ENCODE measurements around the gene BCKDK. TPM values are rescaled to one million over a fixed set of nuclear protein-coding genes. Genes with fewer than 3 reads are reported as not detected.

Gene BCKDK
- total RNA-seq, 1 experiment from 2014 or later: 47.7 TPM

DNA sequence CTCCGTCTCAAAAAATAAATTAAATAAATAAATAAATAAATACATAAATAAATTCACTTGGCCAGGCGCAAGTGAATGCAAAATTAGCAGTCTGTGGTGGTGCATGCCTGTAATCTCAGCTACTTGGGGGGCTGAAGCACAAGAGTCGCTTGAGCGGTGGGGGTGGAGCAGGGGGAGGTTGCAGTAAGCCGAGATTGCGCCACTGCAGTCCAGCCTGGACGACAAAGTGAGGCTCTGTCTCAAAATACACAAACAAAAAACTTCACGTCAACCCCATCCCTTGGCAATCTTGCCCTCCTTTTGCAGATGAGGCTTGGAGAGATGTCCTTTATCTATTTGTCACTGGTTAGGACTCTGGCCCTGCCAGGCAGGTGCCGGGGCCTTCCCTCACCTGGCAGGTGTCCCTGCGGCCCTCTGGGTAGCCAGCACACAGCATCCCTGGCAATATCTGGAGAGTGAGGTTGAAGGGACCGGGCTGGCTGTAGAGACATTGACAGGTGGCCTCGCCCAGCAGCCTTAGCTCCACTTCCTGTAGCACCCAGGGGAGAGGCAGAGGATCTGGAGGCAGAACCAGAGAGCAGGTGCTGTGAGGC lies 37.3 kb downstream of the BCKDK start:
- H3K4me3 ChIP-seq (ENCODE audit: low read length): no peak overlapping the region
- H3K27me3 ChIP-seq (ENCODE audit: low read length): no peaks in the 10 kb centered on the region
- BruUV-seq (replicated peaks): no TSS peak
- no peaks in the 10 kb centered on the region for H3F3A ChIP-seq (ENCODE audit: low read length, unreplicated experiment)
- H2AFZ ChIP-seq (ENCODE audit: low read length): no peak overlapping the region
- no peak overlapping the region for H3K9ac ChIP-seq (ENCODE audit: low read length)
- no peaks in the 10 kb centered on the region for H3K79me2 ChIP-seq (ENCODE audit: low read length)
- CTCF ChIA-PET: no interaction called here
- H3K9me2 ChIP-seq (replicated peaks; ENCODE audit: low read length): no peaks in the 10 kb centered on the region
- no peak for DNase-seq
- H3K4me2 ChIP-seq (ENCODE audit: low read length): no peak overlapping the region
- H4K20me1 ChIP-seq (ENCODE audit: low read length): no peaks in the 10 kb centered on the region
- ATAC-seq: no peak
- no peak overlapping the region for H3K27ac ChIP-seq (ENCODE audit: low read length)
- POLR2A ChIA-PET (ENCODE audit: unreplicated experiment): no interaction called here
- intact Hi-C loops (cut with micrococcal nuclease): loop anchor here (10.0 kb wide), 1 partner anchor 121 kb away; no protein-coding TSS in a partner anchor
- TF ChIP-seq EZH2phosphoT487 (IDR thresholded peaks at IDR 0.05; ENCODE audit: borderline replicate concordance, low read length) (no peak), EZH2 (IDR thresholded peaks at IDR 0.05; ENCODE audit: low read length, unreplicated experiment) (no peak)
- TF ChIP-seq, protein P1, sequence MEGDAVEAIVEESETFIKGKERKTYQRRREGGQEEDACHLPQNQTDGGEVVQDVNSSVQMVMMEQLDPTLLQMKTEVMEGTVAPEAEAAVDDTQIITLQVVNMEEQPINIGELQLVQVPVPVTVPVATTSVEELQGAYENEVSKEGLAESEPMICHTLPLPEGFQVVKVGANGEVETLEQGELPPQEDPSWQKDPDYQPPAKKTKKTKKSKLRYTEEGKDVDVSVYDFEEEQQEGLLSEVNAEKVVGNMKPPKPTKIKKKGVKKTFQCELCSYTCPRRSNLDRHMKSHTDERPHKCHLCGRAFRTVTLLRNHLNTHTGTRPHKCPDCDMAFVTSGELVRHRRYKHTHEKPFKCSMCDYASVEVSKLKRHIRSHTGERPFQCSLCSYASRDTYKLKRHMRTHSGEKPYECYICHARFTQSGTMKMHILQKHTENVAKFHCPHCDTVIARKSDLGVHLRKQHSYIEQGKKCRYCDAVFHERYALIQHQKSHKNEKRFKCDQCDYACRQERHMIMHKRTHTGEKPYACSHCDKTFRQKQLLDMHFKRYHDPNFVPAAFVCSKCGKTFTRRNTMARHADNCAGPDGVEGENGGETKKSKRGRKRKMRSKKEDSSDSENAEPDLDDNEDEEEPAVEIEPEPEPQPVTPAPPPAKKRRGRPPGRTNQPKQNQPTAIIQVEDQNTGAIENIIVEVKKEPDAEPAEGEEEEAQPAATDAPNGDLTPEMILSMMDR (conservative IDR thresholded peaks at IDR 0.05; ENCODE audit: low read depth, low read length): no peak
- H3K9me3 ChIP-seq (ENCODE audit: low read length): no peaks in the 10 kb centered on the region
- H3K36me3 ChIP-seq (ENCODE audit: low read depth, low read length): no peaks in the 10 kb centered on the region
- peaks cover 8% of the 10 kb centered on the region for H3K4me1 ChIP-seq (ENCODE audit: insufficient read depth, low read length)

DNA sequence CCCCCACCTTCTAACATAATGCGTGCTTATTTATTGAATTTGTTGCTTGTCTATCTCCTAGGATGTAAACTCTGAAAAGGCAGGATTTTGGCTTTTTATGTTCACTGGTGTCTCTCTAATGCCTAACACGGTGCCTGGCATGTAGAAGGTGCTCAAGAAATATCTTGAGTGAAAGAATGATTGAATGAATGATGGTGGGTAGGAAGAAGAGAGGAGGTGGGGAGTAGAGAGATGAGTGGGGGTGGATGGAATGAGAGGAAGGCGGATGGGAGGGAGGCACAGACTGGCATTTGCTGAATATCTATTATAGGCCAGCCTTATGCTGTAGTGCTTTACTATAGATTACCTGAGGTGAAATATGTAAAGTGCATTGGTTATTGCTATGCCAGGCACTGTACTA lies 39.4 kb downstream of the BCKDK start:
- Histone ChIP-seq H3K9ac (ENCODE audit: low read length) (no peak overlapping the region), H3K4me2 (ENCODE audit: low read length) (no peak overlapping the region), H3K4me3 (ENCODE audit: low read length) (no peak overlapping the region), H3K9me2 (replicated peaks; ENCODE audit: low read length) (no peaks in the 10 kb centered on the region), H3K4me1 (ENCODE audit: insufficient read depth, low read length) (no peaks in the 10 kb centered on the region), H4K20me1 (ENCODE audit: low read length) (no peaks in the 10 kb centered on the region), H3K79me2 (ENCODE audit: low read length) (no peaks in the 10 kb centered on the region), H2AFZ (ENCODE audit: low read length) (no peak overlapping the region), H3K27me3 (ENCODE audit: low read length) (no peaks in the 10 kb centered on the region), H3K27ac (ENCODE audit: low read length) (no peak overlapping the region), H3K9me3 (ENCODE audit: low read length) (no peaks in the 10 kb centered on the region), H3F3A (ENCODE audit: low read length, unreplicated experiment) (no peaks in the 10 kb centered on the region), H3K36me3 (ENCODE audit: low read depth, low read length) (no peaks in the 10 kb centered on the region)
- ATAC-seq: no peak
- TF ChIP-seq, protein P1 (conservative IDR thresholded peaks at IDR 0.05; ENCODE audit: low read depth, low read length): no peak
- no peak for TF ChIP-seq EZH2 (IDR thresholded peaks at IDR 0.05; ENCODE audit: low read length, unreplicated experiment)
- BruUV-seq (replicated peaks): no TSS peak
- POLR2A ChIA-PET (ENCODE audit: unreplicated experiment): no interaction called here
- CTCF ChIA-PET: no interaction called here
- no peak for DNase-seq
- intact Hi-C loops (cut with micrococcal nuclease): loop anchor here (10.0 kb wide), 1 partner anchor 123 kb away; no protein-coding TSS in a partner anchor

DNA sequence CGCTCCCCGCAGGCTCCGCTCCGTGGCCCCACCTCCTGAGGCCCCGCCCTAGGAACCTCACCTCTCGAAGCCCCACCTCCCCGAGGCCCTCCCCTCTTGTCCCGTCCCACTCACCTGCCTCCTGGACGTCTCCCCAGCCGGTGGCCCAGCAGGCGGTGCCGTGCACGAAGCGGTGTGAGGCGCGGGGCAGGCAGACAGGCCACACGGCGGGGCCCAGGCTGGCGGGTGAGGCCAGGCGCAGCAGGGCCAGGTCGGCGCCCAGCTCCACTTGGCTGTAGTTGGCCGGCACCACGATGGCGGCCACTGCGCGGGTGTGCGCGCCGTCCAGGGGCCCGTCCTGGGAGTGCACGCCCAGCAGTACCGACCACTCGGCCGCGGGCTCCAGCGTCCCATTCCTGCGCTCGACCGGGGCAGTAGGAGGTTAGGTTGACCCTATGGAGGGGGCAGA lies 40.1 kb downstream of the BCKDK start:
- TF ChIP-seq EZH2 (IDR thresholded peaks at IDR 0.05; ENCODE audit: low read length, unreplicated experiment) (no peak), EZH2phosphoT487 (IDR thresholded peaks at IDR 0.05; ENCODE audit: borderline replicate concordance, low read length) (no peak)
- TF ChIP-seq, protein P1 (conservative IDR thresholded peaks at IDR 0.05; ENCODE audit: low read depth, low read length): no peak
- H3K4me3 ChIP-seq (ENCODE audit: low read length): no peak overlapping the region
- no peak overlapping the region for H3K4me2 ChIP-seq (ENCODE audit: low read length)
- H3K9ac ChIP-seq (ENCODE audit: low read length): no peak overlapping the region
- H3K4me1 ChIP-seq (ENCODE audit: insufficient read depth, low read length): no peaks in the 10 kb centered on the region
- no peaks in the 10 kb centered on the region for H3F3A ChIP-seq (ENCODE audit: low read length, unreplicated experiment)
- CTCF ChIA-PET: no interaction called here
- no peaks in the 10 kb centered on the region for H3K9me2 ChIP-seq (replicated peaks; ENCODE audit: low read length)
- H2AFZ ChIP-seq (ENCODE audit: low read length): no peak overlapping the region
- POLR2A ChIA-PET (ENCODE audit: unreplicated experiment): no interaction called here
- BruUV-seq (replicated peaks): no TSS peak
- ATAC-seq (no peak), DNase-seq (no peak)
- intact Hi-C loops (cut with micrococcal nuclease): loop anchor here (10.0 kb wide), 1 partner anchor 124 kb away; no protein-coding TSS in a partner anchor
- no peaks in the 10 kb centered on the region for H3K27me3 ChIP-seq (ENCODE audit: low read length)
- no peak overlapping the region for H3K27ac ChIP-seq (ENCODE audit: low read length)
- H3K36me3 ChIP-seq (ENCODE audit: low read depth, low read length): no peaks in the 10 kb centered on the region
- H3K79me2 ChIP-seq (ENCODE audit: low read length): no peaks in the 10 kb centered on the region
- no peaks in the 10 kb centered on the region for H3K9me3 ChIP-seq (ENCODE audit: low read length)
- H4K20me1 ChIP-seq (ENCODE audit: low read length): no peaks in the 10 kb centered on the region
